Mammary epithelial cell (primary cell): Measurements from ENCODE around the gene COX6A1.

ENCODE experiments used
- EZH2 ChIP-seq: IDR thresholded peaks from 2 replicates; pipeline ENCODE4 v1.6.1; 2012; ENCODE audit warnings: low read length, inconsistent platforms, borderline replicate concordance
- TF ChIP-seq, protein P1 (sequence below), 2 donors: IDR thresholded peaks in 1 of 2; conservative IDR thresholded peaks in 1 of 2; 2 replicates each; pipeline ENCODE4 v1.5.1; 2011 to 2012; ENCODE audit warnings: inconsistent platforms in 2 of 2, low read length in 2 of 2, mild to moderate bottlenecking in 2 of 2, control low read depth in 1 of 2, low read depth in 1 of 2; ENCODE audit not compliant: insufficient read depth in 1 of 2; ENCODE audit errors: extremely low read depth in 1 of 2

DNA sequence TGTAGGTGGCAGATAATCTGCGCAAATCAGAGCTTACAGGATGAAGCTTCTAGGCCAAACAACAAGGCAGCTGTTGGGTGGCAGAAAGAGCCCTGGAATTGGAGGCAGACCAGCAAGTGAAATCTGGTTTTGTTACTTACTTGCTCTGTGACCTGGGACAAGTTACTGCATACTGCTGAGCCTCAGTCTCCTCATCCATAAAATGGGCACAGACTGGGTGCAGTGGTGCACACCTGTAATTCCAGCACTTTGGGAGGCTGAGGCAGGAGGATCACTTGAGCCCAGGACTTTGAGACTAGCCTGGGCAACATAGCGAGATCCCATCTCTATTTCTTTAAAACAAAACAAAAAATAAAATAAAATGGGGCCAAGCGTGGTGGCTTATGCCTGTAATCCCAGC, 31.4 kb upstream of the COX6A1 start:
- TF ChIP-seq, protein P1, sequence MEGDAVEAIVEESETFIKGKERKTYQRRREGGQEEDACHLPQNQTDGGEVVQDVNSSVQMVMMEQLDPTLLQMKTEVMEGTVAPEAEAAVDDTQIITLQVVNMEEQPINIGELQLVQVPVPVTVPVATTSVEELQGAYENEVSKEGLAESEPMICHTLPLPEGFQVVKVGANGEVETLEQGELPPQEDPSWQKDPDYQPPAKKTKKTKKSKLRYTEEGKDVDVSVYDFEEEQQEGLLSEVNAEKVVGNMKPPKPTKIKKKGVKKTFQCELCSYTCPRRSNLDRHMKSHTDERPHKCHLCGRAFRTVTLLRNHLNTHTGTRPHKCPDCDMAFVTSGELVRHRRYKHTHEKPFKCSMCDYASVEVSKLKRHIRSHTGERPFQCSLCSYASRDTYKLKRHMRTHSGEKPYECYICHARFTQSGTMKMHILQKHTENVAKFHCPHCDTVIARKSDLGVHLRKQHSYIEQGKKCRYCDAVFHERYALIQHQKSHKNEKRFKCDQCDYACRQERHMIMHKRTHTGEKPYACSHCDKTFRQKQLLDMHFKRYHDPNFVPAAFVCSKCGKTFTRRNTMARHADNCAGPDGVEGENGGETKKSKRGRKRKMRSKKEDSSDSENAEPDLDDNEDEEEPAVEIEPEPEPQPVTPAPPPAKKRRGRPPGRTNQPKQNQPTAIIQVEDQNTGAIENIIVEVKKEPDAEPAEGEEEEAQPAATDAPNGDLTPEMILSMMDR (conservative IDR thresholded peaks at IDR 0.05 in 1 of 2, IDR thresholded peaks at IDR 0.05 in 1 of 2; ENCODE audit: extremely low read depth in 1 of 2, insufficient read depth in 1 of 2, low read depth in 1 of 2, low read length in 2 of 2), result no peak
- no peak for TF ChIP-seq EZH2
